Type B pancreatic cell (in vitro differentiated cells): Measurements from ENCODE around the gene RIOK3. TPM values are rescaled to one million over a fixed set of nuclear protein-coding genes. Genes with fewer than 3 reads are reported as not detected.
A peak's percentile ranks its signal among the peaks of the same experiment; 100 is the strongest.

Experiments
- DNase-seq: peaks from one replicate; pipeline ENCODE4 v3.0.0; 2021; ENCODE audit warnings: mixed read lengths; ENCODE audit not compliant: unreplicated experiment; ENCODE audit errors: extremely low spot score
- H3K27ac Mint-ChIP-seq: 2 replicates; pipeline ENCODE4 v1.8.0; 2021; ENCODE audit warnings: mild to moderate bottlenecking, mixed read lengths
- H3K27me3 Mint-ChIP-seq: 2 replicates; pipeline ENCODE4 v1.8.0; 2021; ENCODE audit warnings: mixed read lengths
- H3K36me3 Mint-ChIP-seq: 2 replicates; pipeline ENCODE4 v1.8.0; 2021; ENCODE audit warnings: mixed read lengths
- H3K4me1 Mint-ChIP-seq: one replicate; pipeline ENCODE4 v1.8.0; 2021; ENCODE audit warnings: mixed read lengths; ENCODE audit not compliant: unreplicated experiment
- H3K4me3 Mint-ChIP-seq: 2 replicates; pipeline ENCODE4 v1.8.0; 2021; ENCODE audit warnings: mild to moderate bottlenecking, mixed read lengths
- H3K9me3 Mint-ChIP-seq: 2 replicates; pipeline ENCODE4 v1.8.0; 2021; ENCODE audit warnings: mixed read lengths
- total RNA-seq: library from RNA; stranded (reverse); gene quantifications from 2 replicates; pipeline ENCODE4 v1.2.1, GENCODE V29; 2021; ENCODE audit warnings: low replicate concordance
- TF ChIP-seq, protein P1 (sequence below): fragments of 200-600 bp; sonication (generic); conservative IDR thresholded peaks from 2 replicates; pipeline ENCODE4 v1.5.0; 2021; ENCODE audit warnings: antibody characterized with exemption, mild to moderate bottlenecking

RIOK3 gene
- total RNA-seq, 1 donor from 2014 or later: 46.7 TPM

- TF ChIP-seq, protein P1, sequence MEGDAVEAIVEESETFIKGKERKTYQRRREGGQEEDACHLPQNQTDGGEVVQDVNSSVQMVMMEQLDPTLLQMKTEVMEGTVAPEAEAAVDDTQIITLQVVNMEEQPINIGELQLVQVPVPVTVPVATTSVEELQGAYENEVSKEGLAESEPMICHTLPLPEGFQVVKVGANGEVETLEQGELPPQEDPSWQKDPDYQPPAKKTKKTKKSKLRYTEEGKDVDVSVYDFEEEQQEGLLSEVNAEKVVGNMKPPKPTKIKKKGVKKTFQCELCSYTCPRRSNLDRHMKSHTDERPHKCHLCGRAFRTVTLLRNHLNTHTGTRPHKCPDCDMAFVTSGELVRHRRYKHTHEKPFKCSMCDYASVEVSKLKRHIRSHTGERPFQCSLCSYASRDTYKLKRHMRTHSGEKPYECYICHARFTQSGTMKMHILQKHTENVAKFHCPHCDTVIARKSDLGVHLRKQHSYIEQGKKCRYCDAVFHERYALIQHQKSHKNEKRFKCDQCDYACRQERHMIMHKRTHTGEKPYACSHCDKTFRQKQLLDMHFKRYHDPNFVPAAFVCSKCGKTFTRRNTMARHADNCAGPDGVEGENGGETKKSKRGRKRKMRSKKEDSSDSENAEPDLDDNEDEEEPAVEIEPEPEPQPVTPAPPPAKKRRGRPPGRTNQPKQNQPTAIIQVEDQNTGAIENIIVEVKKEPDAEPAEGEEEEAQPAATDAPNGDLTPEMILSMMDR: no peak
- Mint-ChIP-seq H3K4me3 (peak overlapping the region; percentile 56), H3K27me3 (no peaks in the 10 kb centered on the region), H3K9me3 (no peaks in the 10 kb centered on the region), H3K36me3 (no peaks in the 10 kb centered on the region), H3K27ac (no peak overlapping the region), H3K4me1 (no peaks in the 10 kb centered on the region)
- DNase-seq: no peak
Observed at GRCh38 chr18:23440131-23440530, 13.0 kb upstream of the RIOK3 start.

DNA sequence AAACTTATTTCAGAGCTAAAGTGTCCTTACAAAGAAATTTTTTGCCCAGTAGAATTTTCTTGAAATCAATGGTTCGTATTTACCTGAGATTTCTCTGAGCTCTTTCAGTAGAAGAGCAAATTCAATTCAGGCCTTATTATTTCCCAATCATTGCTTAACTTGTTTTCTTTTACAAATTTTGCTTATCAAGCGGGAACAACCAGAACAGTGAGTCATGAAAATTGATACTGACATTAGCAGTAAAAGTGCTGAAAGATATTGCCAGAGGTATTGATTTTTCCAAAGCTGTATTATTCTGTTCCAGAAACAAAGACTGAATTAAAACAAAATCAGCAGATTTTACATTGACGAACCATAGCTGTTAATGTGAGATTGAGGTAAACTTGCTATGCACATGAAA is 10.1 kb upstream of the RIOK3 start:
- Mint-ChIP-seq H3K4me3 (no peak overlapping the region), H3K9me3 (no peaks in the 10 kb centered on the region), H3K27me3 (peaks cover 5% of the 10 kb centered on the region), H3K36me3 (no peaks in the 10 kb centered on the region), H3K4me1 (no peaks in the 10 kb centered on the region), H3K27ac (no peak overlapping the region)
- DNase-seq: no peak
- TF ChIP-seq, protein P1: no peak

GRCh38 chr18:23448291-23448690 is 4.8 kb upstream of the RIOK3 start:
- TF ChIP-seq, protein P1: no peak
- H3K27ac Mint-ChIP-seq: no peak overlapping the region
- peaks cover 5% of the 10 kb centered on the region for H3K27me3 Mint-ChIP-seq
- no peak overlapping the region for H3K4me3 Mint-ChIP-seq
- H3K4me1 Mint-ChIP-seq: peaks cover 5% of the 10 kb centered on the region
- no peaks in the 10 kb centered on the region for H3K36me3 Mint-ChIP-seq
- H3K9me3 Mint-ChIP-seq: no peaks in the 10 kb centered on the region
- DNase-seq: no peak

- TF ChIP-seq, protein P1: no peak
- no peak for DNase-seq
- Mint-ChIP-seq H3K27ac (peak overlapping the region; percentile 6), H3K4me1 (peaks cover 17% of the 10 kb centered on the region), H3K36me3 (no peaks in the 10 kb centered on the region), H3K9me3 (no peaks in the 10 kb centered on the region), H3K27me3 (peaks cover 5% of the 10 kb centered on the region), H3K4me3 (no peak overlapping the region)
Observed at GRCh38 chr18:23450022-23450421, 3.1 kb upstream of the RIOK3 start.

- Mint-ChIP-seq H3K9me3 (no peaks in the 10 kb centered on the region), H3K4me3 (no peak overlapping the region), H3K4me1 (peaks cover 17% of the 10 kb centered on the region), H3K27me3 (peaks cover 5% of the 10 kb centered on the region), H3K27ac (no peak overlapping the region), H3K36me3 (no peaks in the 10 kb centered on the region)
- TF ChIP-seq, protein P1: no peak
- no peak for DNase-seq
Observed at GRCh38 chr18:23451011-23451410, 2.1 kb upstream of the RIOK3 start.

- no peaks in the 10 kb centered on the region for H3K36me3 Mint-ChIP-seq
- peak overlapping the region; percentile 93 for H3K27ac Mint-ChIP-seq
- DNase-seq: no peak
- H3K4me1 Mint-ChIP-seq: peaks cover 17% of the 10 kb centered on the region
- H3K4me3 Mint-ChIP-seq: no peak overlapping the region
- TF ChIP-seq, protein P1: no peak
- no peaks in the 10 kb centered on the region for H3K9me3 Mint-ChIP-seq
- peaks cover 5% of the 10 kb centered on the region for H3K27me3 Mint-ChIP-seq
Observed at GRCh38 chr18:23451491-23451890, 1.6 kb upstream of the RIOK3 start.
